K562 (cell line): Measurements from ENCODE around the gene SLC16A14. TPM values are rescaled to one million over a fixed set of nuclear protein-coding genes. Genes with fewer than 3 reads are reported as not detected.

Experiments
- ATAC-seq: fragments of 200-7000 bp; cut with Tn5 transposase; 3 replicates; pipeline ENCODE4 v1.9.1; 2020; ENCODE audit warnings: moderate library complexity
- BruUV-seq: library from RNA; stranded (reverse); fragments of 400-500 nt; replicated peaks from 2 replicates; lab custom pipeline; 2021; lab: Mats Ljungman, UMichigan
- CTCF ChIA-PET: fragments of 300-600 bp; formaldehyde crosslinking; extraction: SDS; loops from one replicate; lab custom pipeline; 2021; ENCODE audit warnings: low intra/inter-chr PET ratio; lab: Yijun Ruan, JAX
- POLR2A ChIA-PET: fragments of 300-600, 350-650 bp; sonication (Branson Sonifier 250); formaldehyde crosslinking; extraction: SDS; loops from one replicate; lab custom pipeline; 2021; ENCODE audit warnings: antibody characterized with exemption, inconsistent platforms; lab: Yijun Ruan, JAX
- DNase-seq, 4 experiments: peaks; one replicate each; pipeline versions ENCODE4 v3.0.0 to v3.0.0-alpha.2; 2011 to 2018; ENCODE audit warnings: low spot score in 3 of 4, mixed read lengths in 3 of 4; ENCODE audit errors: extremely low read depth in 1 of 4
- FAIRE-seq: peaks from 2 replicates; lab custom pipeline; 2011; peaks lifted over from hg19 to GRCh38; lab: Jason Lieb, UNC
- H2AFZ ChIP-seq: 2 replicates; pipeline ENCODE4 v1.6.0; 2011; ENCODE audit warnings: low read depth, low read length, control low read depth, inconsistent platforms
- H3K27ac ChIP-seq: fragments of 200-600 bp; 3 replicates; pipeline ENCODE4 v1.8.0; 2011; ENCODE audit warnings: low read depth, mild to moderate bottlenecking, control low read depth, inconsistent platforms, low read length, moderate library complexity, mixed read lengths; ENCODE audit errors: extremely low read depth
- H3K27me3 ChIP-seq, 2 experiments: fragments of 300-600 bp in 1 of 2; 2 replicates in 1 of 2; 3 replicates in 1 of 2; pipeline versions ENCODE4 v1.6.0 to v1.8.0; 2011; ENCODE audit warnings: inconsistent platforms in 2 of 2, low read length in 2 of 2, mild to moderate bottlenecking in 1 of 2, mixed read lengths in 1 of 2, moderate library complexity in 1 of 2; ENCODE audit not compliant: control insufficient read depth in 2 of 2, insufficient read depth in 2 of 2
- H3K36me3 ChIP-seq: fragments of 300-600 bp; 3 replicates; pipeline ENCODE4 v1.8.0; 2011; ENCODE audit warnings: mild to moderate bottlenecking, low read length, inconsistent platforms; ENCODE audit not compliant: control insufficient read depth, insufficient read depth
- H3K4me1 ChIP-seq, 2 experiments: fragments of 200-600 bp in 1 of 2; replicated peaks in 1 of 2; 2 replicates in 1 of 2; 3 replicates in 1 of 2; pipeline versions ENCODE4 v1.5.1 to v1.8.0; 2011; ENCODE audit warnings: inconsistent platforms in 2 of 2, low read length in 2 of 2, mild to moderate bottlenecking in 1 of 2, mixed read lengths in 1 of 2, moderate library complexity in 1 of 2; ENCODE audit not compliant: control insufficient read depth in 2 of 2, insufficient read depth in 2 of 2
- H3K4me2 ChIP-seq: 2 replicates; pipeline ENCODE4 v1.6.1; 2011; ENCODE audit warnings: low read length, control low read depth, inconsistent platforms, mixed read lengths; ENCODE audit not compliant: insufficient read depth
- H3K4me3 ChIP-seq: fragments of 200-600 bp; sonication (generic), shearing (Covaris generic); 2 replicates; pipeline ENCODE4 v1.5.1; 2016; ENCODE audit warnings: control low read depth, inconsistent platforms
- H3K79me2 ChIP-seq: fragments of 200-600 bp; 3 replicates; pipeline ENCODE4 v1.8.0; 2011; ENCODE audit warnings: low read length, inconsistent platforms; ENCODE audit not compliant: control insufficient read depth, insufficient read depth
- H3K9ac ChIP-seq, 2 experiments: 2 replicates each; pipeline versions ENCODE4 v1.6.0 to v1.6.1; 2011; ENCODE audit warnings: low read depth in 2 of 2, low read length in 2 of 2, control low read depth in 1 of 2, inconsistent platforms in 1 of 2, mild to moderate bottlenecking in 1 of 2, mixed read lengths in 1 of 2; ENCODE audit not compliant: insufficient read depth in 1 of 2
- H3K9me1 ChIP-seq: one replicate; pipeline ENCODE4 v1.6.0; 2011; ENCODE audit warnings: inconsistent platforms, mild to moderate bottlenecking, low read length, moderate library complexity; ENCODE audit not compliant: control insufficient read depth, insufficient read depth
- H3K9me3 ChIP-seq: replicated peaks from 2 replicates; pipeline ENCODE4 v1.5.1; 2011; ENCODE audit warnings: low read depth, low read length, inconsistent platforms; ENCODE audit not compliant: control insufficient read depth, insufficient read depth
- H4K20me1 ChIP-seq: replicated peaks from 2 replicates; pipeline ENCODE4 v1.6.1; 2011; ENCODE audit warnings: low read length, inconsistent platforms, mixed read lengths; ENCODE audit not compliant: control insufficient read depth, insufficient read depth
- CBFA2T3 ChIP-seq: fragments of 450-650 bp; IDR thresholded peaks from 2 replicates; pipeline ENCODE4 v1.6.1; 2017
- CREB1 ChIP-seq, 2 experiments: sonication (generic) in 1 of 2; formaldehyde crosslinking in 1 of 2; IDR thresholded peaks; 2 replicates each; pipeline versions ENCODE4 v1.6.1 to v1.8.0; 2012 to 2022; ENCODE audit warnings: inconsistent platforms in 1 of 2, mild to moderate bottlenecking in 1 of 2, missing genetic modification reagents in 1 of 2, moderate library complexity in 1 of 2
- ETS1 ChIP-seq: conservative IDR thresholded peaks from 2 replicates; pipeline ENCODE4 v1.6.1; 2011; ENCODE audit warnings: low read depth, mild to moderate bottlenecking, low read length; ENCODE audit not compliant: control insufficient read depth
- ETV5 ChIP-seq: sonication (generic); formaldehyde crosslinking; IDR thresholded peaks from 2 replicates; pipeline ENCODE4 v1.4.0; 2020; ENCODE audit warnings: low read depth, mild to moderate bottlenecking, missing genetic modification reagents
- FOXP1 ChIP-seq: sonication (generic); formaldehyde crosslinking; IDR thresholded peaks from 2 replicates; pipeline ENCODE4 v1.8.0; 2022; ENCODE audit warnings: mild to moderate bottlenecking, missing genetic modification reagents
- MTA1 ChIP-seq: fragments of 450-650 bp; IDR thresholded peaks from 2 replicates; pipeline ENCODE4 v1.6.1; 2017; ENCODE audit warnings: borderline replicate concordance
- NUFIP1 ChIP-seq: fragments of 450-650 bp; IDR thresholded peaks from 2 replicates; pipeline ENCODE4 v1.6.1; 2018; ENCODE audit not compliant: partially characterized antibody
- RFX5 ChIP-seq: IDR thresholded peaks from 2 replicates; pipeline ENCODE4 v1.6.1; 2011; ENCODE audit warnings: low read depth, mild to moderate bottlenecking, improper control_type of control experiment, low read length
- SFPQ ChIP-seq: fragments of 200-400 bp; formaldehyde crosslinking; IDR thresholded peaks from 2 replicates; pipeline ENCODE4 v1.6.1; 2017; ENCODE audit warnings: mild to moderate bottlenecking, low read depth, low read length, moderate library complexity
- TCF15 ChIP-seq: fragments of 250-450 bp; sonication (Bioruptor Pico); IDR thresholded peaks from 2 replicates; pipeline ENCODE4 v1.8.0; 2022; ENCODE audit warnings: moderate library complexity, mild to moderate bottlenecking, inconsistent platforms
- TSC22D4 ChIP-seq: fragments of 450-650 bp; IDR thresholded peaks from 2 replicates; pipeline ENCODE4 v1.6.1; 2016; ENCODE audit warnings: missing genetic modification characterization, missing biosample characterization, control low read depth
- ZBTB33 ChIP-seq: sonication (generic); formaldehyde crosslinking; IDR thresholded peaks from 2 replicates; pipeline ENCODE4 v1.8.1; 2023; ENCODE audit warnings: mild to moderate bottlenecking, missing genetic modification reagents
- ZBTB7A ChIP-seq: IDR thresholded peaks from 2 replicates; pipeline ENCODE4 v1.6.1; 2011; ENCODE audit warnings: low read depth, mild to moderate bottlenecking, low read length, moderate library complexity, borderline replicate concordance; ENCODE audit not compliant: control insufficient read depth
- ZNF79 ChIP-seq: fragments of 250-450 bp; sonication (Bioruptor Pico); IDR thresholded peaks from 2 replicates; pipeline ENCODE4 v1.4.0; 2020; ENCODE audit warnings: low read depth, mild to moderate bottlenecking, moderate library complexity
- WGBS: fragments of 100-300 bp; shearing (Covaris generic); methylation state at CpG from one replicate; pipeline ENCODE4 v1.1.6; 2016; ENCODE audit warnings: low coverage, mixed read lengths; ENCODE audit not compliant: insufficient coverage; ENCODE audit errors: missing lambda C conversion rate; 5-methylcytosine and 5-hydroxymethylcytosine counted together
- in situ Hi-C: fragments of 300-500 bp; cut with MboI; formaldehyde crosslinking; loops from 4 replicates; pipeline ENCODE4 v1.15.0; 2018; ENCODE audit warnings: inconsistent platforms, mixed read lengths
- intact Hi-C: fragments of 100-400 bp; cut with micrococcal nuclease; formaldehyde crosslinking; loops from 2 replicates; pipeline ENCODE4 v1.14.2; 2022
- polyA plus RNA-seq, 8 experiments: library from polyadenylated mRNA; depleted of rRNA in 4 of 8; stranded (reverse) in 5 of 8; unstranded in 3 of 8; fragments of >200 nt; fragmentation: Nextera tagmentation in 2 of 8; fragmentation: Illumina TruSeq in 1 of 8; extraction: Ambion mirVana in 2 of 8; extraction: Trizol in 1 of 8; gene quantifications; 2 replicates each; pipeline versions ENCODE4 v1.2.1 to v1.2.3, GENCODE V29; 2011 to 2014; ENCODE audit warnings: inconsistent platforms in 1 of 8, missing spikeins in 1 of 8
- total RNA-seq, 7 experiments: library from RNA; depleted of rRNA in 6 of 7; stranded (reverse); fragments of >200 nt in 6 of 7; fragmentation: Illumina TruSeq in 2 of 7; extraction: Trizol in 2 of 7; gene quantifications; 2 replicates each; pipeline versions ENCODE4 v1.2.1 to v1.2.3, GENCODE V29; 2011 to 2021; ENCODE audit warnings: low replicate concordance in 1 of 7
- TF ChIP-seq, protein P1 (sequence below): fragments of 250-450 bp; sonication (Bioruptor Pico); IDR thresholded peaks from 2 replicates; pipeline ENCODE4 v1.5.0; 2021; ENCODE audit warnings: mild to moderate bottlenecking, borderline replicate concordance

SLC16A14 gene
- total and polyA plus RNA-seq, 9 of the 15 experiments (the other 6 are each of a cell fraction or from before 2014, with no cell fraction given): not detected

- Histone ChIP-seq H3K4me3 (no peak overlapping the region), H3K27me3 (peaks cover 5 to 18% of the 10 kb centered on the region in 2 experiments; a peak in 4 of 5 replicates), H3K27ac (no peak overlapping the region), H2AFZ (no peak overlapping the region), H3K79me2 (no peaks in the 10 kb centered on the region), H3K9ac (no peak overlapping the region), H3K36me3 (no peaks in the 10 kb centered on the region), H3K4me1 (no peaks in the 10 kb centered on the region), H4K20me1 (no peaks in the 10 kb centered on the region), H3K9me1 (no peaks in the 10 kb centered on the region), H3K4me2 (no peak overlapping the region), H3K9me3 (no peaks in the 10 kb centered on the region)
- DNase-seq (no peak), ATAC-seq (no peak), FAIRE-seq (no peak)
- in situ Hi-C loops: no loop called here
- WGBS: 0% methylated on average over 2 of the region's 2 CpGs
- BruUV-seq: no TSS peak
- intact Hi-C loops: no loop called here
- ChIA-PET CTCF (no interaction called here), POLR2A (no interaction called here)
- TF ChIP-seq CBFA2T3: no peak
- TF ChIP-seq TSC22D4 (tag): no peak
- no peak for TF ChIP-seq SFPQ
- TF ChIP-seq ZNF79: no peak
- no peak for TF ChIP-seq RFX5
- no peak for TF ChIP-seq NUFIP1
- no peak for TF ChIP-seq ZBTB7A
- TF ChIP-seq FOXP1 (CRISPR knock-in tag): no peak
- TF ChIP-seq ZBTB33: no peak
- no peak for TF ChIP-seq TCF15 (CRISPR knock-in tag)
- TF ChIP-seq MTA1: no peak
- no peak for TF ChIP-seq CREB1 (IDR thresholded peaks at IDR 0.05)
- TF ChIP-seq CREB1 (CRISPR knock-in tag; IDR thresholded peaks at IDR 0.05): no peak
- no peak for TF ChIP-seq ETV5 (CRISPR knock-in tag)
- TF ChIP-seq, protein P1, sequence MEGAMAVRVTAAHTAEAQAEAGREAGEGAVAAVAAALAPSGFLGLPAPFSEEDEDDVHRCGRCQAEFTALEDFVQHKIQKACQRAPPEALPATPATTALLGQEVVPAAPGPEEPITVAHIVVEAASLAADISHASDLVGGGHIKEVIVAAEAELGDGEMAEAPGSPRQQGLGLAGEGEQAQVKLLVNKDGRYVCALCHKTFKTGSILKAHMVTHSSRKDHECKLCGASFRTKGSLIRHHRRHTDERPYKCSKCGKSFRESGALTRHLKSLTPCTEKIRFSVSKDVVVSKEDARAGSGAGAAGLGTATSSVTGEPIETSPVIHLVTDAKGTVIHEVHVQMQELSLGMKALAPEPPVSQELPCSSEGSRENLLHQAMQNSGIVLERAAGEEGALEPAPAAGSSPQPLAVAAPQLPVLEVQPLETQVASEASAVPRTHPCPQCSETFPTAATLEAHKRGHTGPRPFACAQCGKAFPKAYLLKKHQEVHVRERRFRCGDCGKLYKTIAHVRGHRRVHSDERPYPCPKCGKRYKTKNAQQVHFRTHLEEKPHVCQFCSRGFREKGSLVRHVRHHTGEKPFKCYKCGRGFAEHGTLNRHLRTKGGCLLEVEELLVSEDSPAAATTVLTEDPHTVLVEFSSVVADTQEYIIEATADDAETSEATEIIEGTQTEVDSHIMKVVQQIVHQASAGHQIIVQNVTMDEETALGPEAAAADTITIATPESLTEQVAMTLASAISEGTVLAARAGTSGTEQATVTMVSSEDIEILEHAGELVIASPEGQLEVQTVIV (CRISPR knock-in tag): no peak
- no peak for TF ChIP-seq ETS1
Observed at GRCh38 chr2:230076819-230077218, 8.1 kb upstream of the SLC16A14 start.
